HG03108 (cell line): ENCODE results near the gene CDCA8.
A peak's percentile ranks its signal among the peaks of the same experiment; 100 is the strongest.

Source experiments
- ATAC-seq: cut with Tn5 transposase; IDR thresholded peaks from one replicate; pipeline ENCODE4 v1.9.1; 2021; ENCODE audit warnings: moderate library complexity; ENCODE audit not compliant: unreplicated experiment

CDCA8 gene

DNA sequence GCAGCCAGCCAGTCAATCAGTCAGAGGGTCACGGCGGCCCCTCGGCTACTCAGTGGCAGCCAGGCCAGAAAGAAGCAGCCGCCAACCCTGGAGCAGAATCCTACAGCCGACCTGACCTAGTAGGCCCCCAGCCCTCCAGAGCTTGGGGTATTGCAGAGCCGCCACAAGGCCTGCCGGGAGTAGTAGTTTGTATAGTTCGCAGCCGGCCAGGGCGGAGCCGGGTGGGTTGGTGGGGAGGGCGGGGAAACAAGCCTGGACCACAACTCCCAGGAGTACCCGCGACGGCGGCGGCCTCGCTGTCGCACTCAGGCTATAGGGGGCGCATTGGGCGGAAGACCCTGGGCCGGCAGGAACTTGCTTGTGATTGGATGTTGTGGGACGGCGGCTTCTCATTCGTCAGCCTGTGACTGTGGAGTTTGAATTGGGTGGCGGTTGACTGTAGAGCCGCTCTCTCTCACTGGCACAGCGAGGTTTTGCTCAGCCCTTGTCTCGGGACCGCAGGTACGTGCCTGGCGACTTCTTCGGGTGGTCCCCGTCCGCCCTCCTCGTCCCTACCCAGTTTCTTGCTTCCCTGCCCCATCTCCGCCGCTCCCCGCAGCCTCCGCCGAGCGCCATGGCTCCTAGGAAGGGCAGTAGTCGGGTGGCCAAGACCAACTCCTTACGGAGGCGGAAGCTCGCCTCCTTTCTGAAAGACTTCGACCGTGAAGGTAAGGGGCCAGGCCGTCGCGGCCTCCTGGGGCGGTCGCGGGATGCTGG is at the start of gene CDCA8:
TSS of gene CDCA8 (plus strand) at position 439 of the 756 bp plus-strand sequence. CDS start at position 614, 175 bp downstream.
- ATAC-seq: peak; percentile 78

DNA sequence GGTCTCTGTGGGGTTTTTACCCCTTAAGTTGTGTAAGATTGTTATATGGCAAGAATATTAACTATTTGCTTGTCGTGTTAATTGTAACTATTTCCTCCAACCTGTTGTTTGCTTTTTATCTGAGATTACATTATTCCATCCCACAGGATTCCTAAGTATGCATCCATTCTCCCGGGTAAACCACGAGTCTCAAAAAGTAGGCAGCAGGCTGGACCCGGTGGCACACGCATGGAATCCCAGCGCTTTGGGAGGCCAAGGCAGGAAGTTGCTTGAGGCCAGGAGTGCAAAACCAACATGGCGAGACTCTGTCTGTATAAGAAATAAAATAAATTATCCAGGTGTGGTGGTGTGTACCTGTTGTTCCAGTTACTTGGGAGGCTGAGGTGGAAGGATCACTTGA is 45.0 kb upstream of the CDCA8 start:
- no peak for ATAC-seq

GRCh38 chr1:37650173-37650572 is 42.1 kb upstream of the CDCA8 start:
- no peak for ATAC-seq

- no peak for ATAC-seq
Measured at GRCh38 chr1:37650721-37651120, 41.6 kb upstream of the CDCA8 start.

- ATAC-seq: no peak
Measured at GRCh38 chr1:37651803-37652202, 40.5 kb upstream of the CDCA8 start.

DNA sequence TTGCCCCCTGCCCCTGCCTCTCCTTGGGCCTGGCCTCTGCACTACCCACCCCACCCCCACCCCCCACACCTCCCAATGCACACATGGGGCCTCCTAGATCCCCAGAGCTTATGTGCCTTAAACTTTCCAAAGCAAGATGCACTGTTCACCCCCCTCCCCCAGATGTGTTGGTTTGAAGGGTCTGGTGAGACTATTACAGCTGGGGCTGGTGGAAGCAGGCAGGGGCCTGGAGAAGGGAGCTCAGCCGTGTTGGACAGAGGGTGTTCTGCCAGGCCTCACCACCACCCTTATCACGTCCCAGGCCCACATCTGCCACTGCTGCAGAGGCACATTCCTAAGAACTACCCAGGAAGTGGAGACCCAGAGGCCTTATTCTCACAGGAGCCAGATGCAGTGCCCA is 39.3 kb upstream of the CDCA8 start:
- ATAC-seq: no peak

DNA sequence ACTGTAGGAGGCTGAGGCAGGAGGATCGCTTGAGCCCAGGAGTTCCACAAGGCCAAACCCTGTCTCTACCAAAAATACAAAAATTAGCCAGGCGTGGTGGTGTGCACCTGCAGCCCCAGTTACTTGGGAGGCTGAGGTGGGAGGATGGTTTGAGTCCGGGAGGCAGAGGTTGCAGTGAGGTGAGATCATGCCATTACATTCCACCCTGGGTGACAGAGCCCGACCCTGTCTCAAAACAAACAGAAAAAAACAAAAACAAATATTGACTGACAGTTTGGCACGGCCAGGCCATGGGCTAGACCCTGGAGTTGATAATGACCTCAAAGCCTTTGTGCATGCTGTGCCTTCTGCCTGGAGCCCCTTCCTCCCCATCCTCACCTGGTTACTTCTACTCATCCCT is 38.4 kb upstream of the CDCA8 start:
- no peak for ATAC-seq

GRCh38 chr1:37655274-37655673 is 37.0 kb upstream of the CDCA8 start:
- no peak for ATAC-seq

- ATAC-seq: no peak
Measured at GRCh38 chr1:37656026-37656425, 36.3 kb upstream of the CDCA8 start.

DNA sequence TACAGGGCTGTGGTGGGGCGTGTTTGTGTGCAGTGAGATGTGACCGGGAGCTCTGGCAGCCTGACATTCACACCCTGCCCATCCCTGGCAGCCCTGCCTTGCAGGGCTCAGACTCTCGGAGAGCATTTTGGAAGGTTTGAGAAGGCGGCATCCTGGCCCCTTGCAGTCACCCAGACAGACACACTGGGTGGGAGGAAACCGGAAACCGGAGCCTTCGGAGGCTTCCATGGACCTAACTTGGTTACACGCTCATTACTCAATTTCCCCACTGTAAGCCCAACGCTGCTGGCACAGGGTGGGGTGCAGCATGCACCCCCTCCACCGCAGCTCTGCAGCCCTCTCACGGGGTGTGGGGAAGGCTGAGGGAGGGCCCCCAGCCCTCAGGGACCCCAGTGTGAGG is 35.4 kb upstream of the CDCA8 start:
- no peak for ATAC-seq

GRCh38 chr1:37657620-37658412 is 34.5 kb upstream of the CDCA8 start:
- ATAC-seq: no peak

DNA sequence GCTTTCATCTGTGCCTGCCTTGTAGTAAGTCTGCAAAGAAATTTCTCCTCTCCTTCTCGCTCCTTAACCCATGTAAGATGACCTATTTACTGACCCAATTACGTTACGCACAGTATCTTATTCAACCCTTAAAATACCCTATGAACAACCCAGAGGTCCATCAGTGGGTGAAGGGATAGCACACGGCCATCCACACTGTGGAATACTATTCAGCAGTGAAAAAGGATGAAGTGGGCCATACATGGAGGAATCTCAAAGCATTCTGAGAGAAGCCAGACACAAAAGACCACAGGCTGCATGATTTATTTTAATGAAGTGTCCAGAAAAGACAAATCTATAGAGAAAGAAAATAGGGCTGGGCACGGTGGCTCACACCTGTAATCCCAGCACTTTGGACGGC is 33.8 kb upstream of the CDCA8 start:
- no peak for ATAC-seq

DNA sequence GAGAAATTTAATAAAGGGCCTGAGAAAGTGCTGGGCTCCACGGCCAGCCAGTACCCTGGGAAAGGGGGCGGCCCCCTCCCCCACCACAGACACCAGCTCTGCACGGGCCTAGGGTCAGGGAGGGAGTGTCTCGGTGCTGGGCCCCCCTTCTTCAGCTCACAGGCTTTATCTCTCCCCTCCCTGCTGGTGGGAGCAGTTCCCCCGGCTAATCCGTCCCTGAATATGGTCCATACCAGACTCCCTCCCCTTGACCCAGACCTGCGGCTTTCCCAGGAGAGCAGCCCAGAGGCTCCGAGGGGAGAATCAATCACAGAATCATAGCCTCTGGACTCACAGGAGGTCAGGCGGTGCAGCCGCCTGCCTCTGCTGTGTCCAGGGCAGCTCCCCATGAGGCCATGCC is 31.7 kb upstream of the CDCA8 start:
- ATAC-seq: no peak

- no peak for ATAC-seq
Measured at GRCh38 chr1:37661401-37661800, 30.9 kb upstream of the CDCA8 start.

DNA sequence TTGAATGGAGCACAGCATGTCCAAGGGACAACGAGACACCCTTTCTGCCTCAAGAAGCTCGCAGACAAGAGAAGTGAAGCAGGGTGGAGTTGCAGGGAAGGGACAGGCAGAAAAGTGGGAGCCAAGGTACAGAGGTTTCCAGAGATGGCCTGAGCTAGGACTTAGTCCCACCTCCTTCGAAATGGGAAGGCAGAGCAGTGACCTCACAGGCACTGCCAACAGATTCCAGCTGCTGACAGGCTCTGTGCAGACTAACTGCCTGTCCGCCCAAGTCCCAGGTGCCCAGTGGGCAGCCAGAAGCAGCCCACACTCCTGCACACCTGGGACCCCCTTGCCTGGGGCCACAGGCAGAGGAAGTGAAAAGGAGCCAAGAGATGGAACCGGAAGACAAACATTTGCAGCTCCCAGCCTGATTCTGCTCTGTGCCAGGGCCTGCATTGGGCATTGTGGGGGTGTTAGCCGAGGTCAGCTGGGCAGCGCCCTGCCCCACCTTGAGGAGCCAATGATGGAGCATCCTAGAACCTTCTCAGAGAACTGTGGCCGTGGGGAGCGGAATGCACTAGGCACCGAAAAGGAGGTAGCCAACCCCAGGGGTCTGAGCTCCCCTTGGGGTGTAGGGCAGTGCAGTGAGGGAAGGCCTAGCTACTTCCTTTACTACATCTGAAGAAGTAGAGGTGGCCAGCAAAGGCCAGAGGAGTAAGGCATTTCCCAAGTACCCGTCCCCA is 30.1 kb upstream of the CDCA8 start:
- no peak for ATAC-seq

DNA sequence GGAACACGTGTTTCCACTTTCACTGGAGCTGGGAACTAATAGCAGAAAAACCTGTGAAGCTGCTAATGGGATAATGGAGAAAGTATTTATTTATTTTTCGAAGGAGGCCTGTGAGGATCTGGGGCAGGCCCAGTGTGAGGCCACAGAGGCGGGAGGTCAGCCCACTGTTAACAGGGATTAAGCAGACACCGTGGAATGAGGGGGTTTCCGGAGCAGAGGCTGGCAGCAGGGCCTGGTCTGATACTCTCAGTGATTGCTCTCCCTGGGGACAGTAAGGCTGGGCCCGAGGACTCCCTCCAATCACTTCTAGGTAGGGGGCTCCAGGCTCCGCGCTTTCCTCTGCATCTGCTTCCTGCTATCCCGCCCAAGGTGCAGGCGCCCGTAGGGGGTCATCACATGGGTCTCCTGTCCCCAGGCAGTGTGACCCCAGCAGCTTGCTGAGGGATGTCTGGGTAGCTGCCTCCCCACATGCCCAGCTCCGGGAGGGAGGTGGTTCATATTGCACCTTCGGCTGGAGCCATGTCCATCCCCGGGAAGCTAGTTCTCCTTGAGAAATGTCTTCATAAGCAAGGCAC is 28.8 kb upstream of the CDCA8 start:
- ATAC-seq: no peak

DNA sequence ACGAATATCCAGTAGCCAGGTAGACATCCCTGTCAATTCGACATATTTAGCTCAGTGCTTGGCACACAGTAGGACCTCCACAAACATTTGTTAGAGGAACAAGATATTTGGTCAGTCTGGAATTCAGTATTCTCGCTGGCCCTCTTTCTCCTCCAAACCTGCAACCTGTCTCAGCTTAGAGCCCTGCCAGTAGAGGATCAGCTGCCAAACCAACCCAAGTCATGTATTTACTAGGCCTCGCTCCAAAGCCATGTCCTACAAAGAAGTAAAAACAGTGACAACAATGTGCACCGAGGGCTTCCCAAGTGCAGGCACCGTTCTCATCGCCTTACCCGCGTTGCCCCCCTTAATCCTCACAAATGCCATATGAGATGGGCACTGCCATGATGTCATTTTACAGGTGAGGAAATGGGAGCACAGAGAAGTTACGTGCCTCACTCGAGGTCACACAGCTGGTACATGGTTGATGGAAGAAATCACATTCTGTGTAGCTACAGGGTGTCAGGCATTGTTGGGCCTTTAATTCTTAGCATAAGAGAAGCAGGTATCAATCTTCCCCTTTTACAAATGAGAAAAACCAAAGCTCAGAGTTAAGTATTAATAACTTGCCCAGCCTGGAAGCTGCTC is 26.0 kb upstream of the CDCA8 start:
- ATAC-seq: no peak

DNA sequence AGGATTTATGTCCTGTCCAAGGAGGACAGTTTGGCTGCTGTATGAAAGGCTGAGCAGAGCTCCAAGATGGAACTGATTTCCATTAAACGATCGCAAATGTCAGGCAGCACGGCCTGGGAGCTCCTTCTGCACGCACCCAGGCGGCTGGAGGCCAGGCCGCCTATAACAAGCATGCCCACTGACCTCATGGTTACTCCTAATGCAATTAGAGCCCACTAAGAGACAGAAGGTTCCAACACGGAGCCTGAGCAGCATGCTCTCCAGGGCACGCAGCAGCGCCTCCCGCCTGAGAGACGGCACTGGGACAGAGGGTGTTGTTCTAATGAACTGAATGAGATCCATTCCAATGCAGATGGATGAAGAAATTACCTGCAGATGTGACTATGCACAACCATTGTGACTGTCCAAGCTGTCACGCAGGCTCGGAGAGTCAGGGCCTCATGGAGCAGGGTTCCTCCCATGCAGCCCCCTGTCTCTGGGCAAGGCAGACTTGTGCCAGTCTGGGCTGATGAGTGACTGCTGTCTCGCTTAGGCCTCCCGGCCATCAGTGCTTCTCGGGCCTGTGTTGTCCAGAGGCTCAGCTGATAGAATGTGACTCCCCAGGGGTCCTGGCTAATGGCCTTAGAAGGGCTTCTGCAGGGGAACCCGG is 25.2 kb upstream of the CDCA8 start:
- ATAC-seq: no peak

DNA sequence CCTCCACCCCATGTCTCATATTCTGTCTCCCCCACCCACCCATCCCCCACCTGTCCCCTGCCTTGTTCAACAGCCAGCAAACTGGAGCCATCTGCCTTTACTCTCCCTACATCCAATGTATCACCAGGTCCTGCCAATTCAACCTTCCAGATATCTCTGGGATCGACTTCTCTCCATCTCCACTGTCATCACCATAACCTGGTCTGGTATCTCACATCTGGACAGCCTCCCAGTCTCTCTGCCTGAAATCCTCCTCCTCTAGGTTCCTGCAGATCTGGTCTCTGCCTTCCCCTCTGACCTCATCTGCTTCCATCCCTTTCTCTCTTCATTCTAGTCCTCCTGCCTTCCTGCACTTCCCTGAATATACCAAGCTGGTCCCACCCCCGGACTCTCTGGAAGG is 22.2 kb upstream of the CDCA8 start:
- ATAC-seq: no peak

DNA sequence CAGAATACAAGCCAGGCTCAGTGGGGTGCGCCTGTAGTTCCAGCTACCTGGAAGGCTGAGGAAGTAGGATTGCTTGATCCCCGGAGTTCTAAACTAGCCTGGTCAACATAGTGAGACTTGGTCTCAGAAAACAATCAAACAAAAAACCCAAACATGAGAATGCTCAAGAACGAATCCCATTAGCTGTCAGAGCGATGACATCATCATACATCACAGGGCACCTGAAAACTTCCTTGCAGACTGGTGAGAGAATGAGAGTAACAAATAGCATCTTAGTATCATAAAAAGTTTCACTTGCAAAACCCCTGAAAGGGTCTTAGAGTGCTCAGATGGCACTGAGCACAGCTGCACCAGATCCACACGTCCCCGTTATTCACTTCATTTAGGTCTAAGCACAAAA is 21.1 kb upstream of the CDCA8 start:
- ATAC-seq: no peak
